ENCODE measurements around the gene HDC.

The HDC gene

DNA sequence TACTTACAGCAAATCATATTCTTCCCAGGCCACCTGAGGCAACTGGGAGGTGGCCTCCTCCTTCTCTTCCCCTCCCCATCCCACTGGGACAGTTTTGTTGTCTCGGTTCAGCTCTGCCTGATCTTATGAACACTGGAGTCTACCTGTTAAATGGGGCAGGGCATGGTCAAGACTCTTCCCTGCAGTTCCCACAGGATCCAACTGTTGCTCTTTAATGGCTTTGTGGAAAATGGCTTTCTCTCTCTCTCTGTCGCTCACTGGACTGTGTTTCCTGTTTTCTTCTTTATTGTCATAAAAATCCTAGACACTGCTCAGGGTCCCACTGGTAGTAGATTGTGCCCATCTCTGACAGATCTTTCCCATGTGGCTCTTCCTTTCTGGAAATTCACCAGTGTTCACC is 43.3 kb downstream of the HDC start:
- no peak for DNase-seq

DNA sequence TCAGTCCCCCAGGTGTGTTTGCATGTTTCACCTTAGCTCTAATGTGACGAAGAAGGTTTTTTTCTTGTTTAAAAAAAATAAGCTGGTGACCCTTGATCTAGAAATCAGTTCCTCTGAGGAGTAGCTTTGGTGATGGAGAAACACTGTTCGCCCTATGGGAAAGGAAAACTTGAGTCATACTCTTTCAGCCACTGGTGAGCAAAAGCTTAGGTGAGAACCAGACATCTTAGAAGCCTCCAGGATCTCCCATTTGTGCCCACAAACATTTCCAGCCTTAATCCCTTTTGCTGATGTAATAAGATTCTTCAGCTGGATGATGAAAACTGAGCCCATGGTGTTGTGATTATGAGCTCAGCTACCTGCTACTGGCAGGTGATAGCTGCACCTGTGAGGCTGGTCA is 45.7 kb downstream of the HDC start:
- DNase-seq = no peak

DNA sequence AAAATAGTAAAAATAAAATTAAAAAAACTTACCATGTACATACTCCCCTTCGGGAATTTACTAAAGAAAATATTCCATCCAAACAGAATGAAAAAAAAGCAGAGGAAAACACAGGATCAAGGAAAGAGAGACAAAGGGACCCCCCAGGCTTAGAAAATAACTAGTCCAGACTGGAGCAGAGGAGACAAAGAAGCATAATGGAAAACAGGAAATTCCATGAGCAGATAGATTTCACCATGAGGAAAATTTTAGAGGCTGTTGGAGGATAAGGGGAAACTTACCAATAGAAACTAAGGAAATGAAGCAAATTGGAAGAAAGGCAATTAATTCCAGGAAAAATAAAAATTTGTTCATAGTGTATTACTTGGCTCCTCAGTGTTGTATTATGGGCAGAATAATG is 46.8 kb downstream of the HDC start:
- DNase-seq = no peak

- DNase-seq = no peak
Observed at GRCh38 chr15:50218291-50218690, 47.2 kb downstream of the HDC start.

GRCh38 chr15:50210462-50211157 is 54.9 kb downstream of the HDC start:
- no peak for DNase-seq

DNA sequence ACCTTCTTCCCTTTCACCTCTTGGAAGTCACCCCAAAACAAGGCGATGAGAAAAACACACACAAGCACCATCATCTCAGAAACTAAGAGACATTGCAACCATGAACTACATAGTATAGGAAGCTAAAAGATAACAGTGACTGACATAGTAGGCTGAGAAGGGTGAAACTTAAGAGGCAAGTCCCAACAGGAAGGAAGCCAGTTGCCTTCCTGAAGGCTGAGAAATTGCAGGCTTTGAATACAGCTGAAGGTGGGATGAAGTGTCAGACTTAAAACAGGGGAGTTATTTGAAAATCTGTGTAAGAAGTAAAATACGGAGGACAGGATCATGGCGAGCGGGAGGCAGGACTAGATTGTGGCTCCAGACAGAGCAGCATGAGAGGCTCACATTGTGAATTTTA is 55.7 kb downstream of the HDC start:
- no peak for DNase-seq

- no peak for DNase-seq
Observed at GRCh38 chr15:50206020-50206419, 59.5 kb downstream of the HDC start.

DNA sequence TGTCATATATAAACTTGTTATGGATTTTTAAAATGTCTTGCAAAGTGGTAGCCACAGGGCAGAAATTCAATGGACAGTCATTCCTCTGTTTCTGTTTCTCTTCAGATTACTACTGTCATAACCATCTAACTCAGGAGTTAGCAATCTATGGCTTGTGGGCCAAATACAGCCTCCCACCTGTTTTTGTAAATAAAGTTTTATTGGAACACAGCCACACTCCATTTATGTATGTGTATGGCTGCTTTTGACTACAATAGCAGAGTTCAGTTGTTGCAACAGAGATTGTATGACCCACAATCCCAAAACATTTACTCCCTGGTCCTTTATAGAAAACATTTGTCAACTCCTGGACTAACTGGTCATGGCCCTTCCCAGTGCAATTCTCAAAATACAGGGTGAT is 63.5 kb downstream of the HDC start:
- no peak for DNase-seq

DNA sequence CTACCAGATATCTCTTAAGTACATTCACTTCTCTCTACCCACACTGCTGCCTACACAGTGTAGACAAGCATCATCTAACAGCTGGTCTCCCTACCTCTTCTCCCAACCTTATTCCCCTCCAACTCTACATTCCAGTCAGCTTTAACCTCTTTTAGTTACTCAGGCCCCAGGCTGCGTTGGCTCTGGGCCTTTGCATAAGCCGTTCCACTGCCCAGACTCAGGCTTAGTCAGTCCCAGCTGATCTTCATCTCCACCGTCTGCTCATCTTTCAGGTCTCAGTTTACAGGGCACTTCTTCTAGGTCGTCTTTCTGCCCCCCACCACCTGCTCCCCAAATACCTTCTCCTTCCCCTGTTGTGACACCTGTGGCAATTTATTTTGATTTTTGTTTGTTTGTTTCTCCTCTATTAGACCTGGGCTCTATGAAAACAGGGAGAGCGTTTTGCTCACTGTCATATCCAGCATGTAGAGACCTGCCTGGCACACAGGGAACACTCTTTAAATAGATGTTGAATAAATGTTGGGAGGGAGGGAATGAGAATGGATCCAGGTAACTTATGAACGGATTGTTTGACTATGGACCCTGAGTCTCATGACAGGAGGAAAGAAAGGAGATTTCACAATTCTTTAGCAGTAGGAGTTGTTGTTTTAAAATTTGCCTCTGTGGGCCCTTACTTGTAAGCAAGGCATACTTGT is 72.5 kb downstream of the HDC start:
- no peak for DNase-seq

- no peak for DNase-seq
Observed at GRCh38 chr15:50192164-50192563, 73.4 kb downstream of the HDC start.

Data from activated naive CD4-positive, alpha-beta T cell treated with Interleukin-2 at 50 U/mL for 16 hours (primary cell).